VCaP (cell line): ENCODE data around the gene FAM161B.

Source experiments
- H3K27ac ChIP-seq: fragments of 450-650 bp; 2 replicates; pipeline ENCODE4 v1.5.1; 2017
- TF ChIP-seq, protein P1 (sequence below): fragments of 450-650 bp; conservative IDR thresholded peaks from 2 replicates; pipeline ENCODE4 v1.5.1; 2017; ENCODE audit warnings: mild to moderate bottlenecking, moderate library complexity

FAM161B gene

DNA sequence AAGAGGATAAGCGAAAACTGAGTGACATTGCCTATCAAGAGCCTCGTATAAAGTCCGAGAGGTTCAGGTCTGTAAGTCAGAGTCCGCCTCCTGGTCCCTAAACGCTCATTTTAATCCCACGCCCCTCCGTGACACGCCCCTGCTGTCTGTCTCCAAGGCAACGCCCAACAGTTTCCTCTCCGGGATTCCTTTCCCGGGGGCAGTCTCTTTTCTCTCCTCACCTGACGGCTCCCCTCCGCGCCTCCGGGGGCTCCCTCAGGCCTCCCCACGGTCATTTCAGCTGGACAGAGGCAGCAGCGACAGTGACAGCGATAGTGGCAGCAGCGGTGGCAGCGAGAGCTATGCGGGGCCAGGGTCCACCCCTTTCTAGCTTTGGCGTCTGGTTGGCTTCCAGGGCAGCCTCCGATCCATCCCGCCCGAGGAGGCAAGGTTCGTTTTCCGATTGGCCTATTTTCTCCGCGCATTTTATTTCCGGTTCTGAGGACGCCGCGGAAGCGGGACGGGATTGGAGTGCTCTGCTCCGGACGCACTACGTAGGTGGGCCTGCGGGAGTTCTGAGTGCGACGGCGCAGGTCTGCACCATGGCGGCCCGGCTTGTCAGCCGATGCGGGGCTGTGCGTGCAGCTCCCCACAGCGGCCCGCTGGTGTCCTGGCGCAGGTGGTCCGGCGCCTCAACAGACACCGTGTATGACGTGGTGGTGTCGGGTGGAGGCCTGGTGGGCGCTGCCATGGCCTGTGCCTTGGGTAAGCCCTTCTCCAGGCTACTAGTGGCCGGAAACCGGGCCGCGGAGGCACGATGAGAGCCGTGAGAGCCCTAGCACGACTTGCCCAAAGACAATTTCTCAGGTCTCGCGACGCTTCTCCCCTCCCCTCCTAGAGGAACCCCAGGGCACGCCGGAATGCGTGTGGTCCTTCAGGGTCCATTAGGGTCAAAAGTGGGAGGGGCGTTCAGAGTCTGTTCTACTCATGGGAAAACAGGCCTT, at the start of gene FAM161B, which contains the start of gene COQ6:
FAM161B (minus strand) TSS at position 343 of the 983 bp plus-strand sequence; CDS start at position 275, 68 bp downstream.
COQ6 (plus strand) TSS at position 551 of the 983 bp plus-strand sequence; CDS start at position 582, 31 bp downstream.
- TF ChIP-seq, protein P1, sequence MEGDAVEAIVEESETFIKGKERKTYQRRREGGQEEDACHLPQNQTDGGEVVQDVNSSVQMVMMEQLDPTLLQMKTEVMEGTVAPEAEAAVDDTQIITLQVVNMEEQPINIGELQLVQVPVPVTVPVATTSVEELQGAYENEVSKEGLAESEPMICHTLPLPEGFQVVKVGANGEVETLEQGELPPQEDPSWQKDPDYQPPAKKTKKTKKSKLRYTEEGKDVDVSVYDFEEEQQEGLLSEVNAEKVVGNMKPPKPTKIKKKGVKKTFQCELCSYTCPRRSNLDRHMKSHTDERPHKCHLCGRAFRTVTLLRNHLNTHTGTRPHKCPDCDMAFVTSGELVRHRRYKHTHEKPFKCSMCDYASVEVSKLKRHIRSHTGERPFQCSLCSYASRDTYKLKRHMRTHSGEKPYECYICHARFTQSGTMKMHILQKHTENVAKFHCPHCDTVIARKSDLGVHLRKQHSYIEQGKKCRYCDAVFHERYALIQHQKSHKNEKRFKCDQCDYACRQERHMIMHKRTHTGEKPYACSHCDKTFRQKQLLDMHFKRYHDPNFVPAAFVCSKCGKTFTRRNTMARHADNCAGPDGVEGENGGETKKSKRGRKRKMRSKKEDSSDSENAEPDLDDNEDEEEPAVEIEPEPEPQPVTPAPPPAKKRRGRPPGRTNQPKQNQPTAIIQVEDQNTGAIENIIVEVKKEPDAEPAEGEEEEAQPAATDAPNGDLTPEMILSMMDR = peak; percentile 17; the same call in 1 of the 2 replicates
- peak within 1 kb of the TSS; percentile 88 for H3K27ac ChIP-seq

DNA sequence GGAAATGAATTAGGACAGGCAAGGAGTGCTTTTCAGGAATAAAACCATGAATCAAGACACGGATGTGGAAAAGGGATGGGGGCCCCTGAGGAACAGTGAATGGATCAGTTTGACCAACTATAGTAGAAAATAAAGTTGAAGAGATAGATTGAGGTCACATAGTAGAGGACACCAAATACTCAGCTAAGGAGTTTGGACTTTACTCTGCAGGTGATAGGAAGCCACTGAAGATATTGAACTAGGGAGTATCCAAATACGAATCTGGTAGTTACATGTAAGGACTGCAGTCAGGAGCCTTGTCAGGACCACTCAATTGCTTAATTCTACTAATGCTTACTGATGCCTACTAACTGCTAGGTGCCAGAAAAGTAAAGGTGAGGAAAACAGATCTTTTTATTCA, 48.8 kb upstream of the FAM161B start:
- TF ChIP-seq, protein P1 = no peak
- H3K27ac ChIP-seq = peak overlapping the region; percentile 51

DNA sequence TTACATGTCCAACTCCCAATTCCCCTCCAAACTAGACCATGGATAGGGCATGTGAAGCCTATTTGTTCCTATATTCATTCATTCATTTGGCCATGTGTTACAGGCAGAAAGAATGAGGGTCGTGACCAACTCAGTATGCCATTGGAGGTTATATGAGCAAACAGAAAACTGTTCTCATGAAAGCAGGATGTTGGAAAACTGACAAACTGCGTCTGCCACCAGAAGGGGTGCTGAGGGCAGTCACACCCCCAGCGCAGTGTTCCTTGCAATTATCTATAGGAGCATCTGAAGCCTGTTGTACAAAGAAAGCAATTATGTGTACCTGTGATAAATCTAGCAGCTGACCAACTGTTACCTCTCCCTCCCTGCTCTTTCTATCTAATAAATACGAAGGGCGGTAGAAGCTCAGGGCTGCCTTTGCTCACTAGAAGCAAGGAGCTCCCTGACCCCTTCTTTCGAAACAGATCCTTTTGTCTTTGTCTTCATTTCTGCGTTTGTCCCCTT, 48.1 kb upstream of the FAM161B start:
- peak overlapping the region; percentile 51 for H3K27ac ChIP-seq
- TF ChIP-seq, protein P1 = no peak

DNA sequence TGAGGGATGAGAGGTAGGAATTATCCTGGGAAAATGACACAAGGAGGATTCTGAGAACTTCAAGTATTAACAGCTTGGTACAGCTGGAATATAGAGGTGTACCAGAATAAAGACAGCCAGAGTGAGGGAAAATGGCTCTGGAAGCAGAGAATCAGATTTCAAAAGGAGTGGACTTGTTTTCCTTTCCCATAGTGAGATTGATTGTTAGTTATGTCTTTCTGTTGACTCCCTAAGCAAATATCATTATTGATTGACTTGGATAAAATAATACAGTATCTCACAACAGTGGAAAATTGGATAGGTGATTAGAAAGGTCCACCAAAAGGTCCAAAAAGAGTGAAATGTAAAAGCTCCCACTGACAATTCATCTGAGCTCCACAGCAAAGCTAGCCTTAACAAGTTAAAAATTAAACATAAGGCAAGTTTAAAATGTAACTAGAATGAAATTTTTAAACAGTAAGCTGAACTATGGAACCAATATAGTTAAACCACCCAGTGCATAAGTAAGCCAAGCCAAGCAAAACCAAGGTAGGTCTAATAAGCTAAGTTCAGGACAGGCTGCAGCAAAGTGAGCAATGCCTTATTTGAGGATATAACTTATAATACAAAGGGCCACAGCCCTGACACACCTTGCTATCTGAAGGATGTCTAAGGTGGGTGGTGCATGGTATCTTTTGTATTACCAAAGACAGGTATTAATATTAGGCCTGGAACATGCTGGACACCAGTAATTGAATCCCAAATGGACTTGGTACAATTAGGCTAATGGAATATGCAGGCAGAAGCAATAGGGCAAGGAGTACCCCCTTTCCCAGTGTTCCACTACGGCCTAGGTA, 47.4 kb upstream of the FAM161B start:
- TF ChIP-seq, protein P1 = no peak

GRCh38 chr14:73996731-73997107, 46.8 kb upstream of the FAM161B start:
- TF ChIP-seq, protein P1 = no peak
- H3K27ac ChIP-seq = peak overlapping the region; percentile 51

More for the DNA sequence above, 47.4 kb upstream of the FAM161B start:
- peak overlapping the region; percentile 51 for H3K27ac ChIP-seq

- H3K27ac ChIP-seq = no peak overlapping the region
- TF ChIP-seq, protein P1 = no peak
Measured at GRCh38 chr14:73995977-73996378, 46.1 kb upstream of the FAM161B start.

- peak overlapping the region; percentile 45 for H3K27ac ChIP-seq
Measured at GRCh38 chr14:73994926-73995325, 45.0 kb upstream of the FAM161B start.
